Measurements from ENCODE around the gene HAO2.

- no peak for TF ChIP-seq POLR2A (IDR thresholded peaks at IDR 0.05)
- no peak for TF ChIP-seq POLR2AphosphoS5 (IDR thresholded peaks at IDR 0.05)
- TF ChIP-seq CTCF (IDR thresholded peaks at IDR 0.05): no peak
These were observed 46.7 kb upstream of the HAO2 start for GRCh38 chr1:119321666-119322419.

Data from breast epithelium (tissue), 3 donors.